BJ (cell line): Measurements from ENCODE around the gene SDCBP2. TPM values are rescaled to one million over a fixed set of nuclear protein-coding genes. Genes with fewer than 3 reads are reported as not detected.

ENCODE experiments used
- CTCF ChIA-PET: fragments of 350-600 bp; formaldehyde crosslinking; extraction: SDS; loops from one replicate; lab custom pipeline; 2021; ENCODE audit warnings: antibody characterized with exemption, inconsistent platforms; lab: Yijun Ruan, JAX
- POLR2A ChIA-PET: fragments of 300-600 bp; sonication (Branson Sonifier 250); formaldehyde crosslinking; extraction: SDS; loops from one replicate; lab custom pipeline; 2021; ENCODE audit warnings: antibody characterized with exemption; lab: Charles Lee
- DNase-seq: peaks from one replicate; pipeline ENCODE4 v3.0.0-alpha.2; 2011; ENCODE audit warnings: low read depth
- H3K27me3 ChIP-seq: 2 replicates; pipeline ENCODE4 v1.6.0; 2011; ENCODE audit warnings: low read length; ENCODE audit not compliant: control insufficient read depth, insufficient read depth
- H3K36me3 ChIP-seq: 2 replicates; pipeline ENCODE4 v1.5.1; 2011; ENCODE audit warnings: low read length; ENCODE audit not compliant: control insufficient read depth, insufficient read depth
- H3K4me3 ChIP-seq: 2 replicates; pipeline ENCODE4 v1.5.1; 2011; ENCODE audit warnings: low read depth, mild to moderate bottlenecking, control low read depth, low read length
- CTCF ChIP-seq: IDR thresholded peaks from 2 replicates; pipeline ENCODE4 v1.5.1; 2011; ENCODE audit warnings: low read depth, mild to moderate bottlenecking, control low read depth, inconsistent platforms, low read length, moderate library complexity; ENCODE audit not compliant: insufficient read depth
- polyA plus RNA-seq: library from polyadenylated mRNA; depleted of rRNA; stranded (reverse); fragments of >200 nt; gene quantifications from 2 replicates; pipeline ENCODE4 v1.2.3, GENCODE V29; 2011

The SDCBP2 gene
- polyA plus RNA-seq, 1 experiment: 6.2 TPM

- TF ChIP-seq CTCF: no peak
- no peak for DNase-seq
- CTCF ChIA-PET: interaction anchor here (0.9 to 4.2 kb wide), 13 partner anchors 12 to 191 kb away, joined by 3 to 66 read pairs (median 6); partner anchors contain the start of gene NSFL1C
Measured at GRCh38 chr20:1312308-1312707, 16.6 kb downstream of the SDCBP2 start.

GRCh38 chr20:1310506-1311190 lies 18.3 kb downstream of the SDCBP2 start:
- H3K36me3 ChIP-seq: peaks cover 3% of the 10 kb centered on the region
- no peaks in the 10 kb centered on the region for H3K27me3 ChIP-seq
- no peak for DNase-seq
- ChIA-PET POLR2A (no interaction called here), CTCF (interaction anchor here (0.6 to 4.2 kb wide), 3 partner anchors 20 to 156 kb away, joined by 3 to 66 read pairs (median 6); partner anchors contain the start of gene NSFL1C)
- TF ChIP-seq CTCF: no peak
- no peak overlapping the region for H3K4me3 ChIP-seq

More at GRCh38 chr20:1312308-1312707, 16.6 kb downstream of the SDCBP2 start:
- Histone ChIP-seq H3K4me3 (no peak overlapping the region), H3K36me3 (no peaks in the 10 kb centered on the region), H3K27me3 (no peaks in the 10 kb centered on the region)
- POLR2A ChIA-PET: interaction anchor here (0.6 kb wide), 1 partner anchor 26 kb away, joined by 5 read pairs; no protein-coding TSS in a partner anchor

- no peaks in the 10 kb centered on the region for H3K27me3 ChIP-seq
- DNase-seq: no peak
- CTCF ChIA-PET: interaction anchor here (0.6 to 4.2 kb wide), 4 partner anchors 10 to 157 kb away, joined by 3 to 66 read pairs (median 4); partner anchors contain the start of gene NSFL1C
Measured at GRCh38 chr20:1310071-1310470, 18.9 kb downstream of the SDCBP2 start.

GRCh38 chr20:1309439-1309847 lies 19.5 kb downstream of the SDCBP2 start:
- ChIA-PET POLR2A (no interaction called here), CTCF (interaction anchor here (0.7 to 4.2 kb wide), 5 partner anchors 9 to 158 kb away, joined by 3 to 66 read pairs (median 6); partner anchors contain the start of gene NSFL1C)
- TF ChIP-seq CTCF: no peak
- H3K4me3 ChIP-seq: no peak overlapping the region
- peaks cover 3% of the 10 kb centered on the region for H3K36me3 ChIP-seq
- H3K27me3 ChIP-seq: no peaks in the 10 kb centered on the region
- DNase-seq: no peak

More at GRCh38 chr20:1310071-1310470, 18.9 kb downstream of the SDCBP2 start:
- no peak for TF ChIP-seq CTCF
- Histone ChIP-seq H3K4me3 (no peak overlapping the region), H3K36me3 (peaks cover 3% of the 10 kb centered on the region)
- POLR2A ChIA-PET: no interaction called here

- Histone ChIP-seq H3K27me3 (no peaks in the 10 kb centered on the region), H3K4me3 (no peak overlapping the region), H3K36me3 (peaks cover 3% of the 10 kb centered on the region)
- no peak for DNase-seq
- ChIA-PET CTCF (interaction anchor here (1.2 to 1.9 kb wide), 2 partner anchors 129 to 159 kb away, joined by 4 to 10 read pairs; no protein-coding TSS in a partner anchor), POLR2A (no interaction called here)
- TF ChIP-seq CTCF: no peak
Measured at GRCh38 chr20:1308702-1309095, 20.2 kb downstream of the SDCBP2 start.
